Measurements from ENCODE around the gene KLRC4.

DNA sequence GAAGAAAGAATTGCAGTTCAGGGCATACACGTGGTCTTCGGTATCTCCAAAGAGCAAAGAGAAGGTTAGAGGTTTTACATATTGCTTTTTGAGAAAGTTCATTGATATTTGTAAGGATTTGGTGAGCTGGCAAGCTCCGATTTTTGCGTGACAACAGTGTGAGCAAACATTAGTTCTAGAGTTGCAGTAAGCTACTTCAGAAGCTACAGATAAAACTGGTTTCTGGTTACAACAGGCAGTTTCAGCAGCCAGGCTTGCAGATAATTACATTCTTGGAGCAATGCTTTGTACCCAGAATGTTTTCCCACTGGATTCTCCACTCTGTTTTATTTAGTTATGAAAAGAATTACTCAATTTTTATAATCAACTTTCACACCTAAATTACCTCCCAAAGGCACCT, 47.9 kb downstream of the KLRC4 start:
- TF ChIP-seq, protein P1, sequence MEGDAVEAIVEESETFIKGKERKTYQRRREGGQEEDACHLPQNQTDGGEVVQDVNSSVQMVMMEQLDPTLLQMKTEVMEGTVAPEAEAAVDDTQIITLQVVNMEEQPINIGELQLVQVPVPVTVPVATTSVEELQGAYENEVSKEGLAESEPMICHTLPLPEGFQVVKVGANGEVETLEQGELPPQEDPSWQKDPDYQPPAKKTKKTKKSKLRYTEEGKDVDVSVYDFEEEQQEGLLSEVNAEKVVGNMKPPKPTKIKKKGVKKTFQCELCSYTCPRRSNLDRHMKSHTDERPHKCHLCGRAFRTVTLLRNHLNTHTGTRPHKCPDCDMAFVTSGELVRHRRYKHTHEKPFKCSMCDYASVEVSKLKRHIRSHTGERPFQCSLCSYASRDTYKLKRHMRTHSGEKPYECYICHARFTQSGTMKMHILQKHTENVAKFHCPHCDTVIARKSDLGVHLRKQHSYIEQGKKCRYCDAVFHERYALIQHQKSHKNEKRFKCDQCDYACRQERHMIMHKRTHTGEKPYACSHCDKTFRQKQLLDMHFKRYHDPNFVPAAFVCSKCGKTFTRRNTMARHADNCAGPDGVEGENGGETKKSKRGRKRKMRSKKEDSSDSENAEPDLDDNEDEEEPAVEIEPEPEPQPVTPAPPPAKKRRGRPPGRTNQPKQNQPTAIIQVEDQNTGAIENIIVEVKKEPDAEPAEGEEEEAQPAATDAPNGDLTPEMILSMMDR (IDR thresholded peaks at IDR 0.05), result no peak
- TF ChIP-seq EZH2 (IDR thresholded peaks at IDR 0.05; ENCODE audit: borderline replicate concordance, insufficient read depth, low read depth, low read length, poor library complexity, severe bottlenecking), result no peak

All from B cell (primary cell).